Upper lobe of left lung (tissue), 4 donors: ENCODE results near the gene GGT5.

ENCODE experiments used
- EP300 ChIP-seq, 4 donors: sonication (generic); formaldehyde crosslinking; IDR thresholded peaks; one replicate each; pipeline ENCODE4 v1.5.1; 2017; ENCODE audit warnings: antibody characterized with exemption in 4 of 4, control low read depth in 2 of 4
- POLR2A ChIP-seq, 4 donors: fragments of 450-650 bp; IDR thresholded peaks; one replicate each; pipeline ENCODE4 v1.5.1; 2016 to 2017; ENCODE audit warnings: antibody characterized with exemption in 4 of 4, mild to moderate bottlenecking in 2 of 4
- POLR2AphosphoS5 ChIP-seq, 2 donors: sonication (generic); formaldehyde crosslinking; IDR thresholded peaks; one replicate each; pipeline ENCODE4 v1.5.1; 2017; ENCODE audit warnings: antibody characterized with exemption in 2 of 2
- TF ChIP-seq, protein P1 (sequence below), 6 experiments: fragments of 450-650 bp in 4 of 6; fragments of 200-600 bp in 2 of 6; sonication (generic) in 2 of 6; IDR thresholded peaks; one replicate each; pipeline ENCODE4 v1.5.1; 2016 to 2019; ENCODE audit warnings: antibody characterized with exemption in 6 of 6

DNA sequence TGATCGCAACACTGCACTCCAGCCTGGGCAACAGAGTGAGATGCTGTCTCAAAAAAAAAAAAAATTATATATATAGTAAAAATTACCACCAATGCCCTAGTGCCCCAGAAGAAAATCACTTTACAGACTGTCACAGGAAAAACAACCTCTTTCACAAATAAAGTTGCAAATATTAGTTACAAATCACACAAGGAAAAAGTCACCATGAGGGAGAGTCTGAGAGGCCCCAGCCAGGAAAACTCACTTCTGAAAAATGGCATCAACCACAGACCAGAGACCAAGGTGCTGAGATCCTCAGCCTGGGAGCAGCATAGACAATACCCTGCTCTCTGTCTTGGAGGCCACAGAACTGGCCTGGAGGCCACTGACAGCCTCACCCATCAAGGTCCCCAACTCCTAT lies 20.4 kb downstream of the GGT5 start:
- TF ChIP-seq, protein P1, sequence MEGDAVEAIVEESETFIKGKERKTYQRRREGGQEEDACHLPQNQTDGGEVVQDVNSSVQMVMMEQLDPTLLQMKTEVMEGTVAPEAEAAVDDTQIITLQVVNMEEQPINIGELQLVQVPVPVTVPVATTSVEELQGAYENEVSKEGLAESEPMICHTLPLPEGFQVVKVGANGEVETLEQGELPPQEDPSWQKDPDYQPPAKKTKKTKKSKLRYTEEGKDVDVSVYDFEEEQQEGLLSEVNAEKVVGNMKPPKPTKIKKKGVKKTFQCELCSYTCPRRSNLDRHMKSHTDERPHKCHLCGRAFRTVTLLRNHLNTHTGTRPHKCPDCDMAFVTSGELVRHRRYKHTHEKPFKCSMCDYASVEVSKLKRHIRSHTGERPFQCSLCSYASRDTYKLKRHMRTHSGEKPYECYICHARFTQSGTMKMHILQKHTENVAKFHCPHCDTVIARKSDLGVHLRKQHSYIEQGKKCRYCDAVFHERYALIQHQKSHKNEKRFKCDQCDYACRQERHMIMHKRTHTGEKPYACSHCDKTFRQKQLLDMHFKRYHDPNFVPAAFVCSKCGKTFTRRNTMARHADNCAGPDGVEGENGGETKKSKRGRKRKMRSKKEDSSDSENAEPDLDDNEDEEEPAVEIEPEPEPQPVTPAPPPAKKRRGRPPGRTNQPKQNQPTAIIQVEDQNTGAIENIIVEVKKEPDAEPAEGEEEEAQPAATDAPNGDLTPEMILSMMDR (IDR thresholded peaks at IDR 0.05): no peak
- TF ChIP-seq EP300 (IDR thresholded peaks at IDR 0.05): no peak
- TF ChIP-seq POLR2A (IDR thresholded peaks at IDR 0.05): no peak
- TF ChIP-seq POLR2AphosphoS5 (IDR thresholded peaks at IDR 0.05): no peak
